ENCODE data around the gene MCAM. TPM values are rescaled to one million over a fixed set of nuclear protein-coding genes. Genes with fewer than 3 reads are reported as not detected.

The MCAM gene
- polyA plus RNA-seq, 3 donors, result not detected

DNA sequence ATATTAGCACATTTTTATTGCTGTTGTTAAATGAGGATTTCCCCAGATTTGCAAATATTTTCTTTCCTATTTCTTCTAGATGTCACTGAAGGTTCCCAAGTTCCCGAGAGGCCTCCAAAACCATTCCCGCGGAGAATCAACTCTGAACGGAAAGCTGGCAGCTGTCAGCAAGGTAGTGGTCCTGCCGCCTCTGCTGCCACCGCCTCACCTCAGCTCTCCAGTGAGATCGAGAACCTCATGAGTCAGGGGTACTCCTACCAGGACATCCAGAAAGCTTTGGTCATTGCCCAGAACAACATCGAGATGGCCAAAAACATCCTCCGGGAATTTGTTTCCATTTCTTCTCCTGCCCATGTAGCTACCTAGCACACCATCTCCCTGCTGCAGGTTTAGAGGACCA lies 17.5 kb downstream of the MCAM start:
- no peaks in the 10 kb centered on the region for H3K27me3 ChIP-seq (ENCODE audit: control insufficient read depth in 2 of 2, insufficient read depth in 2 of 2, low read length in 2 of 2)
- H3K9ac ChIP-seq (ENCODE audit: insufficient read depth, low read length, poor library complexity, severe bottlenecking), result no peak overlapping the region
- H2AFZ ChIP-seq (ENCODE audit: insufficient read depth, low read depth, low read length, poor library complexity, severe bottlenecking), result no peak overlapping the region
- 100% methylated on average over 7 of the region's 9 CpGs for WGBS (ENCODE audit: insufficient coverage)
- Mint-ChIP-seq H3K4me3 (no peak overlapping the region), H3K9me3 (no peaks in the 10 kb centered on the region), H3K4me1 (no peaks in the 10 kb centered on the region), H3K27ac (no peak overlapping the region), H3K36me3 (peaks cover 94 to 100% of the 10 kb centered on the region in 2 donors), H3K27me3 (ENCODE audit: low read depth in 3 of 3) (no peaks in the 10 kb centered on the region)
- H3K79me2 ChIP-seq (ENCODE audit: insufficient read depth, low read length), result peaks cover 4% of the 10 kb centered on the region
- H3K27ac ChIP-seq (ENCODE audit: low read depth in 1 of 2, low read length in 2 of 2), result no peak overlapping the region
- H4K20me1 ChIP-seq (ENCODE audit: insufficient read depth, low read length), result peaks cover 99% of the 10 kb centered on the region
- no peak for TF ChIP-seq CTCF (IDR thresholded peaks at IDR 0.05)
- H3K36me3 ChIP-seq (replicated peaks in 1 of 2; ENCODE audit: control insufficient read depth in 1 of 2, insufficient read depth in 2 of 2, low read length in 2 of 2), result peaks cover 94 to 100% of the 10 kb centered on the region in 2 donors
- intact Hi-C loops (cut with micrococcal nuclease), result no loop called here
- H3K4me3 ChIP-seq (replicated peaks in 1 of 3; ENCODE audit: low read depth in 2 of 3, low read length in 3 of 3), result no peak overlapping the region
- no peak for DNase-seq
- H3K4me1 ChIP-seq (ENCODE audit: control insufficient read depth in 1 of 2, insufficient read depth in 2 of 2, low read length in 2 of 2), result no peaks in the 10 kb centered on the region
- no peak overlapping the region for H3K4me2 ChIP-seq (replicated peaks; ENCODE audit: extremely low read depth, low read length, poor library complexity, severe bottlenecking)
- H3K9me3 ChIP-seq (replicated peaks in 1 of 2; ENCODE audit: control insufficient read depth in 1 of 2, insufficient read depth in 1 of 2, low read length in 2 of 2), result no peaks in the 10 kb centered on the region

- Histone ChIP-seq H2AFZ (ENCODE audit: insufficient read depth, low read depth, low read length, poor library complexity, severe bottlenecking) (no peak overlapping the region), H4K20me1 (ENCODE audit: insufficient read depth, low read length) (peaks cover 99% of the 10 kb centered on the region), H3K9me3 (replicated peaks in 1 of 2; ENCODE audit: control insufficient read depth in 1 of 2, insufficient read depth in 1 of 2, low read length in 2 of 2) (no peaks in the 10 kb centered on the region), H3K4me1 (ENCODE audit: control insufficient read depth in 1 of 2, insufficient read depth in 2 of 2, low read length in 2 of 2) (no peaks in the 10 kb centered on the region), H3K27me3 (ENCODE audit: control insufficient read depth in 2 of 2, insufficient read depth in 2 of 2, low read length in 2 of 2) (no peaks in the 10 kb centered on the region), H3K4me2 (replicated peaks; ENCODE audit: extremely low read depth, low read length, poor library complexity, severe bottlenecking) (no peak overlapping the region), H3K4me3 (replicated peaks in 1 of 3; ENCODE audit: low read depth in 2 of 3, low read length in 3 of 3) (no peak overlapping the region), H3K27ac (ENCODE audit: low read depth in 1 of 2, low read length in 2 of 2) (no peak overlapping the region), H3K36me3 (replicated peaks in 1 of 2; ENCODE audit: control insufficient read depth in 1 of 2, insufficient read depth in 2 of 2, low read length in 2 of 2) (peaks cover 94 to 100% of the 10 kb centered on the region in 2 donors), H3K9ac (ENCODE audit: insufficient read depth, low read length, poor library complexity, severe bottlenecking) (no peak overlapping the region), H3K79me2 (ENCODE audit: insufficient read depth, low read length) (peaks cover 4% of the 10 kb centered on the region)
- TF ChIP-seq CTCF (IDR thresholded peaks at IDR 0.05), result no peak
- H3K27me3 Mint-ChIP-seq (ENCODE audit: low read depth in 3 of 3), result no peaks in the 10 kb centered on the region
- intact Hi-C loops (cut with micrococcal nuclease), result no loop called here
- no peak overlapping the region for H3K4me3 Mint-ChIP-seq
- no peaks in the 10 kb centered on the region for H3K9me3 Mint-ChIP-seq
- H3K4me1 Mint-ChIP-seq, result no peaks in the 10 kb centered on the region
- 100% methylated on average over 1 of the region's 2 CpGs for WGBS (ENCODE audit: insufficient coverage)
- no peak for DNase-seq
- H3K36me3 Mint-ChIP-seq, result peaks cover 88 to 100% of the 10 kb centered on the region in 2 donors
- H3K27ac Mint-ChIP-seq, result peak overlapping the region in 2 of 7 donors; percentile 21 to 63
These were observed 18.2 kb downstream of the MCAM start for GRCh38 chr11:119298726-119299125.

All from CD14-positive monocyte (primary cell).